ENCODE measurements around the gene CDC45. TPM values are rescaled to one million over a fixed set of nuclear protein-coding genes. Genes with fewer than 3 reads are reported as not detected.

Gene CDC45
- total and polyA plus RNA-seq, 10 donors: 1.5 to 7.3 (median 4.9) TPM

DNA sequence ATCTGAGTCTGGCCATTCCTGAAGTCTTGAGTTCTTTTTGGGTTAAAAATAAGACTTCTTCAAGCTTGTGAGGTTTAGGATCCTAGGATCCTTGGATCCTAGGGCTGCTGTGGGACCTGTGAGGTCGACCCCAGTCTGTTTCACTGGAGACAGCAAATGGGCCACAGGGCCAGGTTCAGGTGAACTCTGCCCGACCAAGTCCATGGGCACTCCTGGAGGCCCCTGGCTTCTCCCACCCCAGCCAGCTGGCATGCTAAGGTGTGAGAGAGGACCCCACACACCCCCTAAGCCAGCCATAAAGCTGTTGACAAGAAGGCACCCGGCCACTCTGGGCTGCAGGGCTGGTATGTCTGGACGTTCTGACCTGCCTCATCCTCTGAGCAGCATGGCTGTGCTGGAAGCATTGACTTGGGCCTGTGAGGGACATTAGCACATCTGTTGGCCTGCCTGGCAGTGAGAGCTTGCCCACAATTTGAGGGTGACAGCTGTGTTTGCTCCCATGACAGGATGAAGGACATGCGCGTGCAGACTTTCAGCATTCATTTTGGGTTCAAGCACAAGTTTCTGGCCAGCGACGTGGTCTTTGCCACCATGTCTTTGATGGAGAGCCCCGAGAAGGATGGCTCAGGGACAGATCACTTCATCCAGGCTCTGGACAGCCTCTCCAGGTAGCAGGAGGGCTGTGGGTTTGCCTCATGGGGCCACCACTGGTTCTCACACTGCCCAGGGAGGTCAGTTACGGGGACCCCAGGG is 28.5 kb downstream of the CDC45 start:
- TF ChIP-seq POLR2A (IDR thresholded peaks at IDR 0.05) (no peak), POLR2AphosphoS5 (IDR thresholded peaks at IDR 0.05) (no peak)
- TF ChIP-seq, protein P1, sequence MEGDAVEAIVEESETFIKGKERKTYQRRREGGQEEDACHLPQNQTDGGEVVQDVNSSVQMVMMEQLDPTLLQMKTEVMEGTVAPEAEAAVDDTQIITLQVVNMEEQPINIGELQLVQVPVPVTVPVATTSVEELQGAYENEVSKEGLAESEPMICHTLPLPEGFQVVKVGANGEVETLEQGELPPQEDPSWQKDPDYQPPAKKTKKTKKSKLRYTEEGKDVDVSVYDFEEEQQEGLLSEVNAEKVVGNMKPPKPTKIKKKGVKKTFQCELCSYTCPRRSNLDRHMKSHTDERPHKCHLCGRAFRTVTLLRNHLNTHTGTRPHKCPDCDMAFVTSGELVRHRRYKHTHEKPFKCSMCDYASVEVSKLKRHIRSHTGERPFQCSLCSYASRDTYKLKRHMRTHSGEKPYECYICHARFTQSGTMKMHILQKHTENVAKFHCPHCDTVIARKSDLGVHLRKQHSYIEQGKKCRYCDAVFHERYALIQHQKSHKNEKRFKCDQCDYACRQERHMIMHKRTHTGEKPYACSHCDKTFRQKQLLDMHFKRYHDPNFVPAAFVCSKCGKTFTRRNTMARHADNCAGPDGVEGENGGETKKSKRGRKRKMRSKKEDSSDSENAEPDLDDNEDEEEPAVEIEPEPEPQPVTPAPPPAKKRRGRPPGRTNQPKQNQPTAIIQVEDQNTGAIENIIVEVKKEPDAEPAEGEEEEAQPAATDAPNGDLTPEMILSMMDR (IDR thresholded peaks at IDR 0.05 in 8 of 11, conservative IDR thresholded peaks at IDR 0.05 in 3 of 11): no peak
- Histone ChIP-seq H3K4me1 (no peaks in the 10 kb centered on the region), H3K27me3 (replicated peaks in 1 of 7) (no peaks in the 10 kb centered on the region), H3K36me3 (peaks cover 0 to 26% (median 0%) of the 10 kb centered on the region in 6 donors), H3K27ac (no peak overlapping the region), H3K9me3 (peaks cover 0 to 1% (median 0%) of the 10 kb centered on the region in 8 donors), H3K4me3 (no peak overlapping the region)
- WGBS, 5 donors: 92 to 99% (median 95%) methylated on average over 8 to 10 of the region's 10 CpGs
- intact Hi-C loops (cut with DNase I; ENCODE audit: low total_unique reads): no loop called here
- no peak for DNase-seq

DNA sequence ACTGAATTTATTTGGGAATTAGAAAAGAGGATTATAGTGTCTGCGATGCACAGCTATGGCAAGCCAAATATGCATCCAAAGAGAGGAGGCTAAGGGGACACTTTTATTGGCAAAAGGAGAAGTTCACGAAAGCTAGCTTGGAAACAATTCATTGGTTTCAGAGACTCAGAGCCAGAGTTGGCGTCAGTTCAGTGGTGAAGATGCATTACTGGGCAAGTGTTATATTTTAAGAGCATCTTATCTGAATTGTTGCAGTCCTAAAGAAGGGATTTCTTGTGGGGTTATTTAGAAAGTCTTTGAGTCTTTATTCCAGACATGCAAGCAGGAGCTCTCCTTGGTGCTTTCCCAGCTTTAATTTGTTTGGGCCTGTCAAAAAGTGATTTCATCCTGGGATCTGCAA is 29.5 kb downstream of the CDC45 start:
- Histone ChIP-seq H3K27me3 (replicated peaks in 1 of 7) (no peaks in the 10 kb centered on the region), H3K36me3 (peaks cover 0 to 36% (median 0%) of the 10 kb centered on the region in 6 donors), H3K4me1 (no peaks in the 10 kb centered on the region), H3K4me3 (no peak overlapping the region), H3K9me3 (peaks cover 0 to 11% (median 9%) of the 10 kb centered on the region in 8 donors), H3K27ac (no peak overlapping the region)
- intact Hi-C loops (cut with DNase I; ENCODE audit: low total_unique reads): no loop called here
- no peak for DNase-seq
- TF ChIP-seq POLR2A (IDR thresholded peaks at IDR 0.05): no peak
- TF ChIP-seq, protein P1 (IDR thresholded peaks at IDR 0.05 in 8 of 11, conservative IDR thresholded peaks at IDR 0.05 in 3 of 11): no peak
- TF ChIP-seq POLR2AphosphoS5 (IDR thresholded peaks at IDR 0.05): no peak
- 82 to 97% (median 92%) methylated on average over 3 of the region's 3 CpGs for WGBS, 5 donors

DNA sequence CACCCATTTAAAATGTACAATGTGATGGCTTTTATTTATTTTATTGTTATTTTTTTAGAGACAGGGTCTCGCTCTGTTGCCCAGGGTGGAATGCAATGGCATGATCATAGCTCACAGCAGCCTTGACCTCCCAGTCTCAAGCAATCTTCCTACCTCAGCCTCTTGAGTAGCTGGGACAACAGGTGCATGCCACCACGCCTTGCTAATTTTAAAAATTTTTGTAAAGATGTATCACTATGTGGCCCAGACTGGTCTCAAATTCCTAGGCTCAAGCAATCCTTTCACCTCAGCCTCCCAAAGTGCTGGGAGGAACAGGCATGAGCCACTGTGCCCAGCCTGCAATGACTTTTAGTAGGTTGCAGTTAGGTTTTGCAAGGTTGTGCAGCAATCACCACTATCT is 30.2 kb downstream of the CDC45 start:
- intact Hi-C loops (cut with DNase I; ENCODE audit: low total_unique reads): no loop called here
- H3K27me3 ChIP-seq (replicated peaks in 1 of 7): no peaks in the 10 kb centered on the region
- no peaks in the 10 kb centered on the region for H3K4me1 ChIP-seq
- peaks cover 0 to 14% (median 10%) of the 10 kb centered on the region in 8 donors for H3K9me3 ChIP-seq
- no peak overlapping the region for H3K4me3 ChIP-seq
- peaks cover 0 to 43% (median 0%) of the 10 kb centered on the region in 6 donors for H3K36me3 ChIP-seq
- H3K27ac ChIP-seq: no peak overlapping the region
- no peak for DNase-seq
- TF ChIP-seq POLR2AphosphoS5 (IDR thresholded peaks at IDR 0.05): no peak
- TF ChIP-seq POLR2A (IDR thresholded peaks at IDR 0.05): no peak
- TF ChIP-seq, protein P1 (IDR thresholded peaks at IDR 0.05 in 8 of 11, conservative IDR thresholded peaks at IDR 0.05 in 3 of 11): no peak
- 88 to 100% (median 99%) methylated on average over 2 of the region's 2 CpGs for WGBS, 5 donors

DNA sequence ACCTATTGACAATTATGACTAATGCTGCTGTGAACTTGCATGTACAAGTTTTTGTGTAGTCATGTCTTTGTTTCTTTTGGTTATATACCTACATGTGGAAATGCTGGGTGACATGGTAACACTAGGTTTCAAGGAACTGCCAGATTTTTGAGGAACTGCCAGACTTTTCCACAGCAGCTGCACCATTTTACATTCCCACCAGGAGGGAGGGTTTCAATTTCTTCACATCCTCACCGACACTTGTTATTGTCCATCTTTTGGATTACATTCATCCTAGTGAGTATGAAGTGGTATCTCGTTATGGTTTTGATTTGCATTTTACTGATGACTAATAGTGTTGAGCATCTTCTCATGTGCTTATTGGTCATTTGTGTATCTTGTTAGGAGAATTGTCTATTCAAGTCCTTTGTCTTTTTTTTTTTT is 31.2 kb downstream of the CDC45 start:
- H3K9me3 ChIP-seq: peaks cover 0 to 14% (median 10%) of the 10 kb centered on the region in 8 donors
- 80 to 95% (median 94%) methylated on average over 2 of the region's 2 CpGs for WGBS, 5 donors
- TF ChIP-seq POLR2AphosphoS5 (IDR thresholded peaks at IDR 0.05): no peak
- TF ChIP-seq POLR2A (IDR thresholded peaks at IDR 0.05): no peak
- TF ChIP-seq, protein P1 (IDR thresholded peaks at IDR 0.05 in 8 of 11, conservative IDR thresholded peaks at IDR 0.05 in 3 of 11): no peak
- intact Hi-C loops (cut with DNase I; ENCODE audit: low total_unique reads): no loop called here
- peaks cover 0 to 53% (median 0%) of the 10 kb centered on the region in 6 donors for H3K36me3 ChIP-seq
- H3K4me3 ChIP-seq: no peak overlapping the region
- H3K27me3 ChIP-seq (replicated peaks in 1 of 7): no peaks in the 10 kb centered on the region
- no peaks in the 10 kb centered on the region for H3K4me1 ChIP-seq
- no peak overlapping the region for H3K27ac ChIP-seq
- no peak for DNase-seq
